ENCODE results near the gene PLCE1. TPM values are rescaled to one million over a fixed set of nuclear protein-coding genes. Genes with fewer than 3 reads are reported as not detected.

The PLCE1 gene
- total and polyA plus RNA-seq, 2 of the 4 experiments (the other 2 are of a cell fraction), result 2.2 to 4.5 TPM

DNA sequence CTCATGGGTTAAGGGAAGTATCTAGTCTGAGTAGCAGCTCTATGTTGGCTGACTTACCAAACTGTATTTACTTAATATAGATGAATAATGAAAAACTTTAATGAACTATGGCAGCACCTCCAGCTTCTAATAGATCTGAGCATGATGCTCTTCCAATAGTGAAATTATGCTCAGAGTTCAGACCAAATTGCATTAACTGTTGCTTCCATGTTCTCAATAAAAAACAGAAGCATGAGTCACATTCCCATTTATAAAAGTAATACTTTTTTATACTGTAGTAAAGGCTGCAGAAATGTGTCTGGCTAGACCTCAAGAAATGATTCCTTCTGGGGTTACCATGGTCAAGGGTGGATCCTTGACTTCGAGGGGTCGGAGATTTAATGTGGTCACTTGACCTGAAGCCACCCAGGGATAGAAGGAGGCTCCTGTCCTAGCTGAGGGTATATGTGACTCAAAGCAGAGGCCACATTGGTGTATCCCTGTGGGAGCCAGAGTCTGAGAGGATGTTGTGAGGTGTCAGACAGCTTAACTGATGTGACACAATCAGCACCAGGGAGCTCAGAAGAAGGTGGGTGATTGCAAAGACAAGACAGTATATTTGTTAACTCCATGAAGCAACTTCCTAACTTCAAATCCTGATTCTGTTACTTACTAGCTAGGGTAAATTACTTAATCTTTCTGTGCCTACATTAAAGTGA, 19.8 kb upstream of the PLCE1 start:
- Histone ChIP-seq H3K14ac (replicated peaks; ENCODE audit: low read depth, low read length) (no peak overlapping the region), H4K20me1 (ENCODE audit: insufficient read depth, low read length) (no peaks in the 10 kb centered on the region), H3K9ac (ENCODE audit: low read depth, low read length) (no peak overlapping the region), H3K27ac (ENCODE audit: insufficient read depth, low read length) (no peak overlapping the region), H3K36me3 (ENCODE audit: control insufficient read depth, insufficient read depth, low read length) (no peaks in the 10 kb centered on the region), H3K27me3 (ENCODE audit: control insufficient read depth, insufficient read depth, low read length) (peaks cover 5% of the 10 kb centered on the region), H4K5ac (ENCODE audit: low read depth, low read length) (no peak overlapping the region), H3K4me2 (ENCODE audit: low read depth, low read length) (no peak overlapping the region), H3K56ac (ENCODE audit: extremely low read depth, insufficient read depth, low read length) (no peak overlapping the region), H4K91ac (ENCODE audit: insufficient read depth, low read depth, low read length) (no peak overlapping the region), H3K4ac (ENCODE audit: low read depth, low read length) (no peak overlapping the region), H2BK15ac (ENCODE audit: low read depth, low read length) (no peak overlapping the region), H2BK120ac (ENCODE audit: low read depth, low read length) (no peak overlapping the region), H4K8ac (ENCODE audit: low read depth in 2 of 2, low read length in 2 of 2) (no peak overlapping the region), H2BK20ac (ENCODE audit: low read depth, low read length) (no peak overlapping the region), H2AFZ (replicated peaks; ENCODE audit: low read length, poor library complexity) (peak overlapping the region; percentile 6), H2AK9ac (replicated peaks; ENCODE audit: low read depth, low read length, poor library complexity) (no peak overlapping the region), H3K4me1 (ENCODE audit: control insufficient read depth, insufficient read depth, low read length) (no peaks in the 10 kb centered on the region), H3K4me3 (ENCODE audit: insufficient read depth, low read depth, low read length) (no peak overlapping the region), H3K79me1 (ENCODE audit: low read depth in 1 of 2, low read length in 2 of 2) (no peaks in the 10 kb centered on the region), H3K23ac (ENCODE audit: low read depth, low read length) (no peak overlapping the region), H3K9me3 (ENCODE audit: control insufficient read depth, insufficient read depth, low read length) (no peaks in the 10 kb centered on the region), H2BK5ac (ENCODE audit: low read depth, low read length, poor library complexity, severe bottlenecking) (no peak overlapping the region), H2AK5ac (ENCODE audit: low read depth, low read length) (no peak overlapping the region), H3K18ac (ENCODE audit: low read depth, low read length) (no peak overlapping the region), H3K9me1 (ENCODE audit: insufficient read depth, low read length) (no peaks in the 10 kb centered on the region)
- intact Hi-C loops (cut with micrococcal nuclease) (no loop called here), dilution Hi-C loops (cut with HindIII; ENCODE audit: low sequenced_read_pairs, unreplicated experiment) (no loop called here), in situ Hi-C loops (cut with MboI; ENCODE audit: low sequenced_read_pairs) (no loop called here)
- no peak for DNase-seq
- POLR2A ChIA-PET (ENCODE audit: unreplicated experiment), result no interaction called here
- ATAC-seq (ENCODE audit: low read depth), result no peak
- no TSS peak for BruUV-seq (replicated peaks)
- WGBS, 2 experiments (ENCODE audit: extremely low coverage in 2 of 2, insufficient read length in 1 of 2), result 89% methylated on average over 2 of the region's 2 CpGs; no CpG with 5 or more reads in 1 of the 2 experiments
- CTCF ChIA-PET, result interaction anchor here (0.6 to 0.7 kb wide), 2 partner anchors 17 to 390 kb away, joined by 3 read pairs; no protein-coding TSS in a partner anchor
- TF ChIP-seq MAZ (IDR thresholded peaks at IDR 0.05; ENCODE audit: borderline replicate concordance, low read depth, low read length) (no peak), MAFK (IDR thresholded peaks at IDR 0.05; ENCODE audit: low read depth, low read length) (no peak), CHD1 (IDR thresholded peaks at IDR 0.05; ENCODE audit: low read depth, low read length) (no peak), FOS (IDR thresholded peaks at IDR 0.05; ENCODE audit: low read depth, low read length) (no peak), CEBPB (IDR thresholded peaks at IDR 0.05; ENCODE audit: low read depth, low read length) (no peak), RFX5 (IDR thresholded peaks at IDR 0.05; ENCODE audit: low read depth, low read length) (no peak), RAD21 (IDR thresholded peaks at IDR 0.05; ENCODE audit: low read length) (no peak)
